ENCODE measurements around the gene CAMTA1.

The CAMTA1 gene

GRCh38 chr1:6996866-6997265 is 211.6 kb downstream of the CAMTA1 start:
- H3K9me3 ChIP-seq (ENCODE audit: control insufficient read depth, low read depth, low read length) = no peaks in the 10 kb centered on the region
- H3K4me1 ChIP-seq (ENCODE audit: control insufficient read depth, low read depth, low read length) = peaks cover 9% of the 10 kb centered on the region
- no peaks in the 10 kb centered on the region for H3K27me3 ChIP-seq (ENCODE audit: control insufficient read depth, insufficient read depth, low read length)
- H3K27ac ChIP-seq (ENCODE audit: low read length) = no peak overlapping the region
- H3K36me3 ChIP-seq (ENCODE audit: control insufficient read depth, low read depth, low read length) = no peaks in the 10 kb centered on the region
- no peak overlapping the region for H3K4me3 ChIP-seq (ENCODE audit: low read length)
- no peak overlapping the region for H3K9ac ChIP-seq (ENCODE audit: low read length)

GRCh38 chr1:6998267-6998666 is 213.0 kb downstream of the CAMTA1 start:
- Histone ChIP-seq H3K9ac (ENCODE audit: low read length) (no peak overlapping the region), H3K4me3 (ENCODE audit: low read length) (no peak overlapping the region), H3K27ac (ENCODE audit: low read length) (no peak overlapping the region), H3K9me3 (ENCODE audit: control insufficient read depth, low read depth, low read length) (no peaks in the 10 kb centered on the region), H3K4me1 (ENCODE audit: control insufficient read depth, low read depth, low read length) (peaks cover 9% of the 10 kb centered on the region), H3K27me3 (ENCODE audit: control insufficient read depth, insufficient read depth, low read length) (no peaks in the 10 kb centered on the region), H3K36me3 (ENCODE audit: control insufficient read depth, low read depth, low read length) (no peaks in the 10 kb centered on the region)

DNA sequence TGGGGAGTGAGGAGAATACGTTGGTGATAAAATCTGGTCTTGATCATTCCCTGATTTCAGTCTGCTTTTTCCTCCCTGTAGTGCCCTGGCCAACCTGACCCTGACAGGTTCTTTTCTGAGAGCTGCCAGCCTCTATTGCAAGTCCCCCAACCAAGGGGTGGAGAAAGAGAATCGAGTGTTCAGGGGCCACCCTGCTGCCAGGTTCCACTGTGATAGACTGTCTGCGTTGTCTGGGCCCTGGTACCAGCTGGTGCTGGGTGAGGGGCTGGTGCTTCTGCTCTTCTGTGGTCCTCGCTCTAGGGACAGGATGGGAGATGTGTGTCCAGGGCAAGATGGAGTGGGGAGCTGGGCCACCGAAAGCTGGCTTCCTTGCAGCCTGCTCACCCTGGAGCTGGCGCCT is 214.6 kb downstream of the CAMTA1 start:
- H3K27ac ChIP-seq (ENCODE audit: low read length) = no peak overlapping the region
- H3K27me3 ChIP-seq (ENCODE audit: control insufficient read depth, insufficient read depth, low read length) = no peaks in the 10 kb centered on the region
- no peak overlapping the region for H3K4me3 ChIP-seq (ENCODE audit: low read length)
- no peak overlapping the region for H3K9ac ChIP-seq (ENCODE audit: low read length)
- peaks cover 9% of the 10 kb centered on the region for H3K4me1 ChIP-seq (ENCODE audit: control insufficient read depth, low read depth, low read length)
- H3K36me3 ChIP-seq (ENCODE audit: control insufficient read depth, low read depth, low read length) = no peaks in the 10 kb centered on the region
- H3K9me3 ChIP-seq (ENCODE audit: control insufficient read depth, low read depth, low read length) = no peaks in the 10 kb centered on the region

DNA sequence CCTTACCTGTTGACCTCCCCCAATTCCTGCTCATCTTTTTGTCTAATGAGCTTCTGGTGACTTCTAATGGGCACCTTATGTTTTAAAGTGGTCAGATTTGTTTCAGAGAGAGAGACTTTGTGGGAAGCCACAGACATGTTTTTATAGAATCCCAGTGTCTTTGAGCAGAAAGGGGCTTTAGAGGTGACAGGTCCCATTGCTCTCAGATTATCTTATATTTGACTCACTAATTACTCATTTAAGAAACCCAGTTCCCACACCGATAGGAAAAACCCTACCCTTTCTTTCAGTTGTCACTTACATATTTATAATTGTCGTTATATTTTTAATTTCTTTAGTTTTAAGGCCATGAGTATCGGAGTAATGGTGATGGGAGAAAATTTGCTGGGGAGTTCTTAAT is 215.5 kb downstream of the CAMTA1 start:
- Histone ChIP-seq H3K9me3 (ENCODE audit: control insufficient read depth, low read depth, low read length) (no peaks in the 10 kb centered on the region), H3K36me3 (ENCODE audit: control insufficient read depth, low read depth, low read length) (no peaks in the 10 kb centered on the region), H3K4me1 (ENCODE audit: control insufficient read depth, low read depth, low read length) (peaks cover 6% of the 10 kb centered on the region), H3K27ac (ENCODE audit: low read length) (no peak overlapping the region), H3K27me3 (ENCODE audit: control insufficient read depth, insufficient read depth, low read length) (no peaks in the 10 kb centered on the region), H3K9ac (ENCODE audit: low read length) (no peak overlapping the region), H3K4me3 (ENCODE audit: low read length) (no peak overlapping the region)

DNA sequence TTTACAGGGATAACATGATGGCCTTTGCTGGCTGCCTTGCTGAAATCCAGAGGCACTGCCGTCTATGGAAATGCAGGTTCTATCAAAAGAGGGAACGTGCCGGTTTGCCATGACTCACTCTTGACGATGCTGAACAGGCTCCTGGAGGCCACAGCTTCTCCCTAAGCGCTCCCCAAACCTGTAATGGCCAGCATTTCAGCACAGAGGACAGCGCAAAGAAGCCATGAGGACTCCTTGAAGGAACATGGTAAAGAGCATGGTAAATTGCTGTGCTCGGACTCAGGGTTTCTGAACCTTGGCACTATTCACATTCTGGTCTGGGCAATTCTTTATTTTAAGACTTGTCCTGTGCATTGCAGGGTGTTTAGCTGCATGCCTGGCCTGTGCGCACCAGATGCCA is 217.5 kb downstream of the CAMTA1 start:
- Histone ChIP-seq H3K27ac (ENCODE audit: low read length) (no peak overlapping the region), H3K27me3 (ENCODE audit: control insufficient read depth, insufficient read depth, low read length) (no peaks in the 10 kb centered on the region)

GRCh38 chr1:7003676-7004075 is 218.4 kb downstream of the CAMTA1 start:
- H3K4me1 ChIP-seq (ENCODE audit: control insufficient read depth, low read depth, low read length) = no peaks in the 10 kb centered on the region
- no peak overlapping the region for H3K4me3 ChIP-seq (ENCODE audit: low read length)
- no peak overlapping the region for H3K9ac ChIP-seq (ENCODE audit: low read length)
- H3K27ac ChIP-seq (ENCODE audit: low read length) = no peak overlapping the region
- no peaks in the 10 kb centered on the region for H3K9me3 ChIP-seq (ENCODE audit: control insufficient read depth, low read depth, low read length)
- no peaks in the 10 kb centered on the region for H3K27me3 ChIP-seq (ENCODE audit: control insufficient read depth, insufficient read depth, low read length)
- H3K36me3 ChIP-seq (ENCODE audit: control insufficient read depth, low read depth, low read length) = no peaks in the 10 kb centered on the region

More for the DNA sequence above, 217.5 kb downstream of the CAMTA1 start:
- H3K36me3 ChIP-seq (ENCODE audit: control insufficient read depth, low read depth, low read length) = no peaks in the 10 kb centered on the region
- H3K4me3 ChIP-seq (ENCODE audit: low read length) = no peak overlapping the region
- no peaks in the 10 kb centered on the region for H3K9me3 ChIP-seq (ENCODE audit: control insufficient read depth, low read depth, low read length)
- no peak overlapping the region for H3K9ac ChIP-seq (ENCODE audit: low read length)
- H3K4me1 ChIP-seq (ENCODE audit: control insufficient read depth, low read depth, low read length) = no peaks in the 10 kb centered on the region

GRCh38 chr1:7004181-7004580 is 218.9 kb downstream of the CAMTA1 start:
- no peak overlapping the region for H3K4me3 ChIP-seq (ENCODE audit: low read length)

GRCh38 chr1:7005762-7006161 is 220.5 kb downstream of the CAMTA1 start:
- Histone ChIP-seq H3K9me3 (ENCODE audit: control insufficient read depth, low read depth, low read length) (no peaks in the 10 kb centered on the region), H3K27ac (ENCODE audit: low read length) (no peak overlapping the region), H3K36me3 (ENCODE audit: control insufficient read depth, low read depth, low read length) (no peaks in the 10 kb centered on the region), H3K4me3 (ENCODE audit: low read length) (no peak overlapping the region), H3K4me1 (ENCODE audit: control insufficient read depth, low read depth, low read length) (no peaks in the 10 kb centered on the region), H3K27me3 (ENCODE audit: control insufficient read depth, insufficient read depth, low read length) (no peaks in the 10 kb centered on the region), H3K9ac (ENCODE audit: low read length) (no peak overlapping the region)

More at GRCh38 chr1:7004181-7004580, 218.9 kb downstream of the CAMTA1 start:
- no peaks in the 10 kb centered on the region for H3K27me3 ChIP-seq (ENCODE audit: control insufficient read depth, insufficient read depth, low read length)
- H3K9me3 ChIP-seq (ENCODE audit: control insufficient read depth, low read depth, low read length) = no peaks in the 10 kb centered on the region
- no peaks in the 10 kb centered on the region for H3K4me1 ChIP-seq (ENCODE audit: control insufficient read depth, low read depth, low read length)
- H3K9ac ChIP-seq (ENCODE audit: low read length) = no peak overlapping the region
- H3K27ac ChIP-seq (ENCODE audit: low read length) = no peak overlapping the region
- H3K36me3 ChIP-seq (ENCODE audit: control insufficient read depth, low read depth, low read length) = no peaks in the 10 kb centered on the region

DNA sequence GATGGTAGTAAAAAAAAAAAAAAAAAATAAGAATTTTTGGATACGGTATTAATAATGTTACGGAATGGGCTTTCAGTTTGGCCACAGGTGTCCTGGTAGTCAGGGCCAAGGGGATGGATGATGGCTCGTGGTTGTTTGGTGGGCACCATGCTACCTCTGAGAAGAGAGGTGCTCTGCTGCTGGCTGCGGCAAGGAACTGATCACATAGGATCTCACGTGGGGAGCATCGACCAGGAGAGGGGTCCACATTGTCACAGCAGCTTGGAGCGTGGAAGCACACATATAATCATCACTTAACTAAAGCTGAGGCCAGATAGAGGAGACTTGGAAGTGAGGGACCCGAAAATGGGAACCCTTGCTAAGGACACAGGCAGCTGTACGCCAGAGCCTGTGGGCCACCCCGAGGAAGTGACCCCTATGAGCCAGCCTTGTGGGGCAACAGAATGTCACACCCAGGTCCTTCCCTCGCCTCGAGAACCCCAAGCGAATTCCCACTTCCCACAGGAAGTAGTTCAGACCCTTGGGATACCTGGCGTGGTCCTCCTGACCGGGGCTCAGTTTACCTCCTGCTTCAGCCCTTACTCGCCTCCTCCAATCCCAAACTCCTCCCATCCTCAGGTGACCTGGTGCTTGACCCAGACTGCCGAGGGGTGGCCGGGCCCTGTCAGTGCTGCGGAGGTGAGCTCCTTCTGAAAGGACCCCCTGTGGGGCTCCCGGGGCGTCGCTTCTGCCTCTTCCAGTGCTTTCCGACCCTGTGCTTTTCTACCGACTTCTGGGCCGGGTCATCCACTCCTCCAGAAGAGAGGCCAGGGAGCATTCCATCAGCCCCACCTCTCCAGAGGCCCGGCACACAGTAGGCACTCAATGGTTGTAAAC is 222.0 kb downstream of the CAMTA1 start:
- Histone ChIP-seq H3K27ac (ENCODE audit: low read length) (no peak overlapping the region), H3K4me3 (ENCODE audit: low read length) (no peak overlapping the region), H3K9me3 (ENCODE audit: control insufficient read depth, low read depth, low read length) (no peaks in the 10 kb centered on the region), H3K4me1 (ENCODE audit: control insufficient read depth, low read depth, low read length) (no peaks in the 10 kb centered on the region), H3K36me3 (ENCODE audit: control insufficient read depth, low read depth, low read length) (no peaks in the 10 kb centered on the region), H3K27me3 (ENCODE audit: control insufficient read depth, insufficient read depth, low read length) (no peaks in the 10 kb centered on the region), H3K9ac (ENCODE audit: low read length) (no peak overlapping the region)

DNA sequence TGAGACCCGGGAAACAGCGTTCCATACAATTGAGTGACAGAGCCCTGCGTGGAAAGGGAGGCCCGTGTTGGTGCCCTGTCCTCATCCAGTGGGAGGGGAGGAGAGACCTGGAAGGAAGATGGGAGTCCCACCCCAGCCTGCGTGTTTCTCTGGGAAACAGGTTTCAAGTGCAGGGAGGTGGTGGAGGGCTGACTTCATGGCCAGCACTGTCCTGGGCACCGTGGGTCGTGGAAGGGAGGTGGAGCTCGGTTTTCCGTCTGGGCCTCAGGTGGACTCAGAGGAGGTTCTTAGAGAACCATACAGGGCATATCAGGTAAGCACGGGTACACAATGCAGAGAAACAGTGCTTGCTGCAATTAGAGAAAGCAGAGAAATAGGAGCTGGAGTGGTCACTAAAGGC is 222.6 kb downstream of the CAMTA1 start:
- no peaks in the 10 kb centered on the region for H3K9me3 ChIP-seq (ENCODE audit: control insufficient read depth, low read depth, low read length)
- no peak overlapping the region for H3K4me3 ChIP-seq (ENCODE audit: low read length)
- H3K36me3 ChIP-seq (ENCODE audit: control insufficient read depth, low read depth, low read length) = no peaks in the 10 kb centered on the region
- no peak overlapping the region for H3K9ac ChIP-seq (ENCODE audit: low read length)
- H3K27me3 ChIP-seq (ENCODE audit: control insufficient read depth, insufficient read depth, low read length) = no peaks in the 10 kb centered on the region
- H3K27ac ChIP-seq (ENCODE audit: low read length) = no peak overlapping the region
- no peaks in the 10 kb centered on the region for H3K4me1 ChIP-seq (ENCODE audit: control insufficient read depth, low read depth, low read length)

- no peak overlapping the region for H3K4me3 ChIP-seq (ENCODE audit: low read length)
- no peak overlapping the region for H3K27ac ChIP-seq (ENCODE audit: low read length)
- H3K36me3 ChIP-seq (ENCODE audit: control insufficient read depth, low read depth, low read length) = no peaks in the 10 kb centered on the region
- no peak overlapping the region for H3K9ac ChIP-seq (ENCODE audit: low read length)
- H3K27me3 ChIP-seq (ENCODE audit: control insufficient read depth, insufficient read depth, low read length) = no peaks in the 10 kb centered on the region
- no peaks in the 10 kb centered on the region for H3K9me3 ChIP-seq (ENCODE audit: control insufficient read depth, low read depth, low read length)
- H3K4me1 ChIP-seq (ENCODE audit: control insufficient read depth, low read depth, low read length) = no peaks in the 10 kb centered on the region
Measured at GRCh38 chr1:7008331-7008730, 223.1 kb downstream of the CAMTA1 start.
